GM12875 (cell line): ENCODE data around the gene POLD2.

Source experiments
- H3K4me3 ChIP-seq: one replicate; pipeline ENCODE4 v1.5.1; 2011; ENCODE audit warnings: low read depth, low read length, control low read depth
- CTCF ChIP-seq: IDR thresholded peaks from 2 replicates; pipeline ENCODE4 v1.5.1; 2011; ENCODE audit warnings: low read depth, mild to moderate bottlenecking, control low read depth, inconsistent platforms, low read length, moderate library complexity, borderline replicate concordance; ENCODE audit not compliant: insufficient read depth

The POLD2 gene

GRCh38 chr7:44074349-44074695 lies 49.0 kb downstream of the POLD2 start:
- TF ChIP-seq CTCF = no peak
- H3K4me3 ChIP-seq = no peak overlapping the region

- no peak overlapping the region for H3K4me3 ChIP-seq
Measured at GRCh38 chr7:44073664-44074348, 49.5 kb downstream of the POLD2 start.

GRCh38 chr7:44072364-44073231 lies 50.8 kb downstream of the POLD2 start:
- H3K4me3 ChIP-seq = no peak overlapping the region
- TF ChIP-seq CTCF = peak; percentile 71

More at GRCh38 chr7:44073664-44074348, 49.5 kb downstream of the POLD2 start:
- no peak for TF ChIP-seq CTCF

GRCh38 chr7:44071726-44072363 lies 51.5 kb downstream of the POLD2 start:
- no peak overlapping the region for H3K4me3 ChIP-seq
- no peak for TF ChIP-seq CTCF

- TF ChIP-seq CTCF = no peak
Measured at GRCh38 chr7:44068054-44068453, 55.3 kb downstream of the POLD2 start.

GRCh38 chr7:44067064-44067951 lies 56.0 kb downstream of the POLD2 start:
- TF ChIP-seq CTCF = no peak
- no peak overlapping the region for H3K4me3 ChIP-seq

More at GRCh38 chr7:44068054-44068453, 55.3 kb downstream of the POLD2 start:
- H3K4me3 ChIP-seq = no peak overlapping the region
